ENCODE measurements around the gene ZNF641. TPM values are rescaled to one million over a fixed set of nuclear protein-coding genes. Genes with fewer than 3 reads are reported as not detected.

The ZNF641 gene
- total and polyA plus RNA-seq, 2 of the 13 experiments (the other 11 are each of a cell fraction or from before 2014, with no cell fraction given), result 4.4 to 6.6 TPM

- TF ChIP-seq ZNF407 (CRISPR knock-in tag; IDR thresholded peaks at IDR 0.05; ENCODE audit: not compliant biosample characterization), result no peak
- TF ChIP-seq GABPA (IDR thresholded peaks at IDR 0.05; ENCODE audit: low read depth, low read length), result peak; percentile 61
- peak; percentile 44; the same call in 1 of the 2 replicates for TF ChIP-seq GABPA (CRISPR knock-in tag; IDR thresholded peaks at IDR 0.05; ENCODE audit: low read depth)
- TF ChIP-seq STAT5B (CRISPR knock-in tag; IDR thresholded peaks at IDR 0.05), result no peak
- no peak for TF ChIP-seq ZNF580 (CRISPR knock-in tag; IDR thresholded peaks at IDR 0.05; ENCODE audit: borderline replicate concordance, low read depth)
- TF ChIP-seq SAP130 (CRISPR knock-in tag; IDR thresholded peaks at IDR 0.05; ENCODE audit: low read depth), result peak; percentile 38
- TF ChIP-seq ZNF280D (CRISPR knock-in tag; IDR thresholded peaks at IDR 0.05), result no peak
- TF ChIP-seq SETDB1 (CRISPR knock-in tag; IDR thresholded peaks at IDR 0.05; ENCODE audit: borderline replicate concordance), result no peak
- TF ChIP-seq ZNF20 (CRISPR knock-in tag; IDR thresholded peaks at IDR 0.05), result no peak
- no peak for TF ChIP-seq KLF16 (CRISPR knock-in tag; IDR thresholded peaks at IDR 0.05)
- no peak for TF ChIP-seq ZNF276 (CRISPR knock-in tag; IDR thresholded peaks at IDR 0.05; ENCODE audit: low read depth)
- no peak for TF ChIP-seq KDM3A (CRISPR knock-in tag; IDR thresholded peaks at IDR 0.05; ENCODE audit: low read depth)
- TF ChIP-seq ZFY (CRISPR knock-in tag; IDR thresholded peaks at IDR 0.05), result peak; percentile 56
- TF ChIP-seq KDM5B (CRISPR knock-in tag; IDR thresholded peaks at IDR 0.05; ENCODE audit: borderline replicate concordance), result no peak
Measured at GRCh38 chr12:48350249-48351021, at the start of gene ZNF641 (continued).

Data from HepG2 (cell line).